Effector memory CD4-positive, alpha-beta T cell (primary cell): ENCODE measurements around the gene RETREG2.

Source experiments
- DNase-seq, 3 donors: peaks; one replicate each; pipeline ENCODE4 v3.0.0-alpha.2; 2020
- H3K27ac ChIP-seq: 2 replicates; pipeline ENCODE4 v1.7.0; 2013; ENCODE audit warnings: mild to moderate bottlenecking, low read length, moderate library complexity; ENCODE audit not compliant: insufficient read depth, poor library complexity, severe bottlenecking
- H3K27me3 ChIP-seq: replicated peaks from 2 replicates; pipeline ENCODE4 v1.7.0; 2013; ENCODE audit warnings: mild to moderate bottlenecking, low read length; ENCODE audit not compliant: insufficient read depth, control insufficient read depth, poor library complexity, severe bottlenecking
- H3K36me3 ChIP-seq: 2 replicates; pipeline ENCODE4 v1.7.0; 2013; ENCODE audit warnings: mild to moderate bottlenecking, low read length, moderate library complexity; ENCODE audit not compliant: control insufficient read depth, insufficient read depth
- H3K4me1 ChIP-seq: 2 replicates; pipeline ENCODE4 v1.7.0; 2013; ENCODE audit warnings: low read length, mild to moderate bottlenecking; ENCODE audit not compliant: control insufficient read depth, insufficient read depth, poor library complexity, severe bottlenecking
- H3K4me3 ChIP-seq: 2 replicates; pipeline ENCODE4 v1.7.0; 2013; ENCODE audit warnings: low read length, low read depth, mild to moderate bottlenecking; ENCODE audit not compliant: insufficient read depth, poor library complexity, severe bottlenecking
- H3K9me3 ChIP-seq: 2 replicates; pipeline ENCODE4 v1.7.0; 2013; ENCODE audit warnings: mild to moderate bottlenecking, low read length, moderate library complexity; ENCODE audit not compliant: control insufficient read depth

The RETREG2 gene

GRCh38 chr2:219205981-219206327, 27.9 kb downstream of the RETREG2 start:
- peak overlapping the region; percentile 92 for H3K27ac ChIP-seq
- no peaks in the 10 kb centered on the region for H3K36me3 ChIP-seq
- no peaks in the 10 kb centered on the region for H3K27me3 ChIP-seq
- no peak for DNase-seq
- H3K4me1 ChIP-seq: peaks cover 6% of the 10 kb centered on the region
- peak overlapping the region; percentile 68 for H3K4me3 ChIP-seq
- H3K9me3 ChIP-seq: no peaks in the 10 kb centered on the region

DNA sequence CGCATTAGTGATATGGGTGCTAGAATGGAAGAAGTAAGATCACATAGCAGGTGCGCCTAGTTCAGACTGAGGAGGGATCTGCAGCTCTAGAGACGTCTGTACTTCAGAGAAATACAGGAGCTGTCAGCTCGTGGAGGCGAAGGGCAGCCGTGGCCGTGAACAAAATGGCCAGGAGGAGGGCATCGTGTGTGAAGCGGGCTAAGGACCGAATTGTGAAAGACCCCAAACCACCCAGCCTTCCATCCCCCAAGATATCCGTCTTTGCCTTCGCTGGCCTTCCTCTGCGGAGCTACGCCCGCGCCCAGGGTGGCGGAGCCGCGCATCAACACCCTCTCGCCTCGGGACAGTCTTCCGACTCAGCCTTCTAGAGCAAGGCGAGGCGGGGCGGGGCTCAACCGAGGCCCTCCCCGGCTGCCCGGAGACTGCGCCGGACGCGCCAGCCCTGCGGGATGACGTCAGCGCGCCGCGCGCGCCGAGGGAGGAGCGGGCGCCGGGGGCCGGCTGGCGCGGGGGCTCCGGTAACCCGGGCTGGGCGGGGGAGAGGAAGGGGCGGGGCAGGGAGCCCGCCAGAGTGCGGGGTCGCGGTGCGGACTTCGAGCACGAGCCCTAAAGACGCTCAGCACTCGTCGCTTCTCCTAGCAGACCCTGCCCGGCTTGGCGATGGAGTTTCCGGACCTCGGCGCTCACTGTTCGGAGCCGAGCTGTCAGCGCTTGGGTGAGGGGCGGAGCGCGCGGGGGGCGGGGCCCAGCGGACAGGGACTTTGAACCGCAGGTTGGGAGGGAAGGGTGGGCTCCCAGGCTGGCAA, 28.5 kb downstream of the RETREG2 start, which contains the start of gene ZFAND2B:
ZFAND2B (plus strand) TSS at position 455 of the 806 bp plus-strand sequence; CDS start at position 661, 206 bp downstream.
- Histone ChIP-seq H3K4me3 (peak within 1 kb of the TSS; percentile 68), H3K4me1 (peaks cover 10% of the 10 kb centered on the region), H3K36me3 (no peaks in the 10 kb centered on the region), H3K9me3 (no peaks in the 10 kb centered on the region), H3K27ac (peak within 1 kb of the TSS; percentile 92), H3K27me3 (no peaks in the 10 kb centered on the region)
- peak; percentile 90 to 93 (median 91) for DNase-seq

- no peaks in the 10 kb centered on the region for H3K27me3 ChIP-seq
- H3K36me3 ChIP-seq: no peaks in the 10 kb centered on the region
- H3K4me3 ChIP-seq: peak overlapping the region; percentile 68
- H3K27ac ChIP-seq: peak overlapping the region; percentile 92
- peaks cover 10% of the 10 kb centered on the region for H3K4me1 ChIP-seq
- H3K9me3 ChIP-seq: no peaks in the 10 kb centered on the region
- DNase-seq: no peak
Measured at GRCh38 chr2:219207134-219207883, 29.2 kb downstream of the RETREG2 start.

- H3K27me3 ChIP-seq: no peaks in the 10 kb centered on the region
- no peak overlapping the region for H3K4me3 ChIP-seq
- H3K4me1 ChIP-seq: peaks cover 10% of the 10 kb centered on the region
- no peak overlapping the region for H3K27ac ChIP-seq
- no peaks in the 10 kb centered on the region for H3K36me3 ChIP-seq
- H3K9me3 ChIP-seq: no peaks in the 10 kb centered on the region
- no peak for DNase-seq
Measured at GRCh38 chr2:219207884-219208740, 30.0 kb downstream of the RETREG2 start.

- H3K27me3 ChIP-seq: no peaks in the 10 kb centered on the region
- no peaks in the 10 kb centered on the region for H3K36me3 ChIP-seq
- H3K9me3 ChIP-seq: no peaks in the 10 kb centered on the region
- H3K4me3 ChIP-seq: no peak overlapping the region
- peaks cover 10% of the 10 kb centered on the region for H3K4me1 ChIP-seq
- no peak for DNase-seq
- peak overlapping the region; percentile 8 for H3K27ac ChIP-seq
Measured at GRCh38 chr2:219209236-219210195, 31.4 kb downstream of the RETREG2 start.

DNA sequence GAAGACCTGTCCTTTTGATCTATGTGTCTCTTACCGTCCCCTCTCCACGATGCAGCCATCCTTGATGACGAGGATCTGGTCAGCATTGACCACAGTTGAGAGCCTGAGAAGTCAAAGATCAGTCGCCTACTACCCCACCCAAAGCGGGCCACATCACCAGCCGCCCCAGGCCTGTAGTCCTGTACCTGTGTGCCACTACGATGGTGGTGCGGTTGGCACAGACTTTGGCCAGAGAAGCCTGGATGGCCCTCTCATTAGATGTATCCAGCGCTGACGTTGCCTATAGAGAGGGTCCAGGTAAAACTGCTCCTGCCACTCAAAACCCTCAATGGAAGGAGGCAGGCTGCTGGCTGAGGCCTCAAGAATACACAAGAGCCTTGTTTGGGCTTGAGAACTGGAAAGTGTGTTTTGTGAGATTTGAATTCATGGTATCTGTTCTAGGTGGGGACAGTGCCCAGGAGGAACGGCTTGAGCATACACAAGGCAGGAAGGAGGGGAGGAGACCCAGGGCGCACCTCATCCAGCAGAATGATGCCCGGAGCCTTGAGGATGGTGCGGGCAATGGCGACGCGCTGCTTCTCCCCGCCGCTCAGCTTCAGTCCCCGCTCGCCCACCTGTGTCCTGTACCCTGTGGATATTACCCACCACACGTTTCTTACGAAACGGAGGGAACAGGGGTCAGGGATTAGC, 32.3 kb downstream of the RETREG2 start:
- H3K9me3 ChIP-seq: no peaks in the 10 kb centered on the region
- no peak for DNase-seq
- no peak overlapping the region for H3K27ac ChIP-seq
- peaks cover 4% of the 10 kb centered on the region for H3K36me3 ChIP-seq
- H3K27me3 ChIP-seq: no peaks in the 10 kb centered on the region
- peaks cover 10% of the 10 kb centered on the region for H3K4me1 ChIP-seq
- no peak overlapping the region for H3K4me3 ChIP-seq

DNA sequence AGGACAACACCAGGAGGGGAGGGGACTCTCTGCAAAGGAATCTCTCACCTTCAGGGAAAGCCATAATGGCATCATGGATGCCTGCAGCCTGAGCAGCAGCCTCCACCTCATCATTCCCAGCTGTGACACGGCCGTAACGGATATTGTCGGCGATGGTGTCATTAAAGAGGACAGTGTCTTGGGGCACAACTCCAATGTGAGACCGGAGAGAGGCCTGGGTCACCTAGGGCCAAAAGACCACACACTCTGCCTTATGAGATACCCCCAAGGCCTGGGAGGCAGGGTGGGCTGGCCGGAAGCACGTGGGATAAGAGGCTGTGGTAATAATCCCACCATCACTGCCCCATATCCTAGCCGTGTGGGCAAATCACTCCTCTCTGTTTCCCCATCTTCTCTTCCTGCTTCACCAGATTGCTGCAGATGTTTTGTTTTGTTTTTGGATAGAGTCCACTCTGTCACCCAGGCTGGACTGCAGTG, 32.8 kb downstream of the RETREG2 start:
- no peak overlapping the region for H3K4me3 ChIP-seq
- H3K36me3 ChIP-seq: peaks cover 4% of the 10 kb centered on the region
- H3K4me1 ChIP-seq: peaks cover 10% of the 10 kb centered on the region

GRCh38 chr2:219213026-219213415, 34.9 kb downstream of the RETREG2 start:
- peaks cover 4% of the 10 kb centered on the region for H3K36me3 ChIP-seq
- no peak overlapping the region for H3K4me3 ChIP-seq
- H3K9me3 ChIP-seq: no peaks in the 10 kb centered on the region
- H3K27ac ChIP-seq: no peak overlapping the region
- no peaks in the 10 kb centered on the region for H3K27me3 ChIP-seq
- peaks cover 9% of the 10 kb centered on the region for H3K4me1 ChIP-seq
- no peak for DNase-seq

More for the DNA sequence above, 32.8 kb downstream of the RETREG2 start:
- H3K9me3 ChIP-seq: no peaks in the 10 kb centered on the region
- no peaks in the 10 kb centered on the region for H3K27me3 ChIP-seq
- no peak for DNase-seq
- peak overlapping the region; percentile 43 for H3K27ac ChIP-seq
